Left lung (tissue), 10 donors: ENCODE data around the gene SDSL. TPM values are rescaled to one million over a fixed set of nuclear protein-coding genes. Genes with fewer than 3 reads are reported as not detected.

Experiments
- ATAC-seq: fragments of 200-7000 bp; cut with Tn5 transposase; one replicate; pipeline ENCODE4 v1.9.1; 2020; ENCODE audit warnings: moderate library complexity
- DNase-seq, 4 donors: peaks; one replicate each; pipeline ENCODE4 v3.0.0-alpha.2; 2013 to 2020
- H3K27ac ChIP-seq, 2 donors: fragments of 200-600 bp; sonication (generic) in 1 of 2; one replicate each; pipeline versions ENCODE4 v1.5.0 to v1.8.0; 2020 to 2021
- H3K27me3 ChIP-seq, 2 donors: fragments of 200-600 bp; sonication (generic) in 1 of 2; one replicate each; pipeline versions ENCODE4 v1.5.0 to v1.8.0; 2020 to 2021
- H3K36me3 ChIP-seq, 2 donors: fragments of 200-600 bp; sonication (generic) in 1 of 2; one replicate each; pipeline versions ENCODE4 v1.5.0 to v1.8.0; 2020 to 2021
- H3K4me1 ChIP-seq, 2 donors: fragments of 200-600 bp; one replicate each; pipeline ENCODE4 v1.8.0; 2021
- H3K4me3 ChIP-seq, 2 donors: fragments of 200-600 bp; sonication (generic) in 1 of 2; one replicate each; pipeline versions ENCODE4 v1.5.0 to v1.8.0; 2020 to 2021; ENCODE audit warnings: mild to moderate bottlenecking in 1 of 2
- H3K9me3 ChIP-seq, 2 donors: fragments of 200-600 bp; sonication (generic) in 1 of 2; one replicate each; pipeline versions ENCODE4 v1.5.0 to v1.8.0; 2020 to 2021
- CTCF ChIP-seq, 2 donors: fragments of 200-600 bp; sonication (generic) in 1 of 2; IDR thresholded peaks; one replicate each; pipeline versions ENCODE4 v1.5.0 to v1.8.0; 2021; ENCODE audit warnings: antibody characterized with exemption in 2 of 2
- intact Hi-C, 2 donors: fragments of 100-400 bp; cut with DNase I; formaldehyde crosslinking; loops; one replicate each; pipeline versions ENCODE4 v1.11.2 to v1.14.2; 2022
- polyA plus RNA-seq, 6 donors: library from polyadenylated mRNA; unstranded; fragments of 120-200 nt; gene quantifications; one replicate each; pipeline ENCODE4 v1.2.1, GENCODE V29; 2013; ENCODE audit not compliant: insufficient read length in 6 of 6
- total RNA-seq, 2 donors: library from RNA; stranded (reverse); fragmentation: NEBNext Ultra II Directional; extraction: Animal tissue kit (Norgen Biotek cat#: 25700); gene quantifications; one replicate each; pipeline ENCODE4 v1.2.1, GENCODE V29; 2021
- donor health status: DM: no; HTN: yes; CAD: no.
- donor health status: DM: no; HTN: no; CAD: no.

The SDSL gene
- total and polyA plus RNA-seq, 8 donors: 4.2 to 13.8 (median 4.9) TPM

GRCh38 chr12:113466454-113467141, 44.4 kb downstream of the SDSL start:
- Histone ChIP-seq H3K4me1 (peaks cover 11 to 43% of the 10 kb centered on the region in 2 donors), H3K36me3 (no peaks in the 10 kb centered on the region), H3K27ac (no peak overlapping the region), H3K4me3 (no peak overlapping the region), H3K9me3 (no peaks in the 10 kb centered on the region), H3K27me3 (peaks cover 99 to 100% of the 10 kb centered on the region in 2 donors)
- DNase-seq (no peak), ATAC-seq (no peak)
- no peak for TF ChIP-seq CTCF (IDR thresholded peaks at IDR 0.05)
- intact Hi-C loops: no loop called here

GRCh38 chr12:113467142-113467501, 44.9 kb downstream of the SDSL start:
- ATAC-seq (no peak), DNase-seq (peak in 1 of 4 donors; percentile 61)
- TF ChIP-seq CTCF (IDR thresholded peaks at IDR 0.05): no peak
- intact Hi-C loops: no loop called here
- Histone ChIP-seq H3K27me3 (peaks cover 100% of the 10 kb centered on the region in 2 donors), H3K36me3 (no peaks in the 10 kb centered on the region), H3K27ac (no peak overlapping the region), H3K4me1 (peaks cover 11 to 43% of the 10 kb centered on the region in 2 donors), H3K9me3 (no peaks in the 10 kb centered on the region), H3K4me3 (peak overlapping the region; percentile 17 to 19)

- Histone ChIP-seq H3K27ac (no peak overlapping the region), H3K27me3 (peaks cover 100% of the 10 kb centered on the region in 2 donors), H3K36me3 (no peaks in the 10 kb centered on the region), H3K4me3 (peak overlapping the region; percentile 17 to 19), H3K4me1 (peaks cover 7 to 37% of the 10 kb centered on the region in 2 donors), H3K9me3 (no peaks in the 10 kb centered on the region)
- TF ChIP-seq CTCF (IDR thresholded peaks at IDR 0.05): no peak
- no peak for ATAC-seq
- intact Hi-C loops: no loop called here
- DNase-seq: peak in 1 of 4 donors; percentile 73
These were observed 45.6 kb downstream of the SDSL start for GRCh38 chr12:113467502-113468364.

- Histone ChIP-seq H3K4me1 (peaks cover 0 to 29% of the 10 kb centered on the region in 2 donors), H3K4me3 (no peak overlapping the region), H3K9me3 (no peaks in the 10 kb centered on the region), H3K36me3 (no peaks in the 10 kb centered on the region), H3K27ac (no peak overlapping the region), H3K27me3 (peaks cover 99 to 100% of the 10 kb centered on the region in 2 donors)
- no peak for ATAC-seq
- intact Hi-C loops: no loop called here
- peak in 1 of 4 donors; percentile 68 for DNase-seq
- TF ChIP-seq CTCF (IDR thresholded peaks at IDR 0.05): no peak
These were observed 46.4 kb downstream of the SDSL start for GRCh38 chr12:113468365-113469223.
